GM19240 (cell line): ENCODE data around the gene C17orf75.

Experiments used
- DNase-seq: peaks from one replicate; pipeline ENCODE4 v3.0.0; 2011; ENCODE audit warnings: low spot score; ENCODE audit not compliant: insufficient read length

The C17orf75 gene

DNA sequence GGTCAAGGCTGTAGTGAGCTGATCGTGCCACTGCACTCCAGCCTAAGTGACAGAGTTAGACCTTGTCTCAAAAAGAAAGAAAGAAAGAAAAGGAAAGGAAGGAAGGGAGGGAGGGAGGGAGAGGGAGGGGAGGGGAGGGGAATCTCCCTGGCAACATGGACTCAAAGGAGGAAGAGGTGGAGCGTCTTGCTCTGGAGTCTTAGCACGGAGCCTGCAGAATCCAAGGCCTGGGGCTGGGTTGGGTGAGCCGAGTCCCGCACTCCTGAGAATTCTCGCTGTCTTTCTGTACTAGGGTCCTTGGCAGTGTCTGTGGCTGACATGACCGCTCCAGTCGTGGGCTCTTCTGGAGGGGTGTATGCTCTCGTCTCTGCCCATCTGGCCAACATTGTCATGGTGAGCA is 36.9 kb downstream of the C17orf75 start:
- no peak for DNase-seq

DNA sequence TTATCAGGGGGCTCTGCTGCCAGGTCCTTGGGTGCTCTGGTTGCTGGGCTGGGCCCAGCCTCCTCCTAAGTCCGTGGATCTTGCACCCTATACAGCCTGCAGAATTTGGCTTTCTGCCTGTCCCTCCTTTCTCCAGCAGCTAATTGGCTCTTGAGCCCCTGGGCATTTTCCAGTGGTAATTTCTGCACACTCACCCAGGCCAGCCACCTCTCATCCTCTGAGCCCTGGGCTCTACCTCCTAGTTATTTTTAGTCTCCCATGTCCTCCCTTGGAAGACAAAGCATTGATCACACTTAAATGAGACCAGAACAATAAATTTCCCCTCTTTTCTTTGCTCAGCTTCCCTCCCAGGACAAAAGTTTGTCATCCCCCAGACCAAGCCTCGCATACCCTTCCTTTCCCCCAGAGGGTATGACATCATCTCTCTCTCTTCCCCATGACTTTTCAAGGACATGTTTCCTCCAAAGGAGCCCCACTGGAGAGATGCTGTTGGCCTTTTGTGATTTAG is 38.1 kb downstream of the C17orf75 start:
- DNase-seq = no peak

DNA sequence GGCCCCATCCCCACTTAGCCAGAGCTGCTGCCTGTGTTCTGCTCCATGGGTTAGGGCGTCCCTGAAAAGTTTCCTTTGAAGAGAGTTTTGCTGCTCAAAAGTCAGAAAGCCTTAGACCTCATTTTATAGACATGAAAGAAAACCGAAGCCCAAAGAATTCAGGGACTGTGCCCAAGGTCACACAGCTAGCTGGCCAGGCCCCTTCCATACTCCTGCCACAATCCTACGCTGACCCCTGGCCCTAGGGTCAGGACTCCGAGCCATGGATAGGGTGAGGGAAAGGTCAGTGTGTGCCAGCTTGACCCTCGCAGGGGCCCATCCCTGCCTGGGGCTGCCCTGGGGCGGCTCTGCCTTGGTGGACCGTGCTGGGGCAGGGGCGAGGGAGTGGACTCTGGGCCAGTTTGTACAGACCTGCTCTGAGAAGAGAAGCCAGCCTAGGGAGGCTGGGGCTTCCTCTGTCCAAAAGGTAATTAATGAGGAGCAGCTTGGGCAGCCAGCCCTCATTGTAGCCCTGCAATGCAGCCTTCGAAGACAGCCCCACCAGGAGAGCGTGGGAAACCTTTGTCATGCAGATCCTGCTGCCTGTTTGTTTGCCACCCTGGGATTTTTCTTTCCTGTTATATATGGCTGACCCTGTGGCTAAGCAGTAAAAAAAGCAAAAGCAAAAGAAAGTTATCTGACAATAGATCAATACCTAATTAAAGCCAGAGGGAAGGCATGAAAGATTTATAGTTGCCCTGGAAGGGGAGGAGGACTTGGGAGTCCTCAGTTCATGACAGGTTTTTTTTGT is 38.9 kb downstream of the C17orf75 start:
- no peak for DNase-seq

DNA sequence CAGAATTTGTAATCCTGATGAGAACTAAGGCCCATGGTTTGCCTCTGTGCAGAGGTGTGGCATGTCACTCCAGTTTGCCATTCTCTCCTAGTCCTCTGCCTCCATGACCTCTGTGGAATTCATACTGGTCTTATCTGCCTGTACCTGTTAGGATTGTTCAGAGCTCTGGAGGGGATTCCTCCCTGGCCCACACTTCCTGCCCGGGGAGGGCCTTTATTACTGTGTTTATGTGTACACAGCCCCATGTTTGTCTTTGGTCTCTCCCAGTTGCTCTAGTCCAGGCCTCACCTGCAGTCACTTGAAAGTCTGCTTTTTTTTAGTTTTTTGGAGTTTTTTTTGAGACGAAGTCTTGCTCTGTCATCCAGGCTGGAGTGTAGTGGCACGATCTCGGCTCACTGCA is 39.9 kb downstream of the C17orf75 start:
- no peak for DNase-seq

DNA sequence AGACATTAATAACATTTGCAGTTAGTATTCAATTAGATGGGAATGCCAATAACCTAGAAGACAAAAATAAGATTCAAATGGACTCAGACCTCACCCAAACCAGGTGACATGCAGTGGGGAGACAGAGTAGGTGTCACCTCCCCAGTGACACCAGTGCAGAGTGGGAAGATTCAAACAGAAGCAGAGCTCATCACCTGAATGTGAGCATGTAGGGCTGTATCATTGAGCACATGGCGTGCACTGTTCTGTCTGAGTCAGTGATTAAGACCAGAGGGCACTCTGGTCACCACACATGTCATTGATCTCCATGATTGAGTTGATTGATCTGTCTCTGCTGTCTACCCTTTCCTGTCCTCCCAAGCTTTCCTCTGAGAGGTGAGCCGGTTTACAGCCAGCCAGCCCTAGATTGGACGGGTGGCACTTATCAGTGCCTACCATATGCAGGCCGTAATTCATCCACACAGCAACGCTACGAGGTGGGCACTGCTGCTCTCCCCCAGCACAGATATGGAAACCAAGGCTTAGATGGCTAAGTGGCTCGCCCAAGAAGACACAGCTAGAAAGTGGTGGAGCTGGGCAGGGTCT is 42.3 kb downstream of the C17orf75 start:
- no peak for DNase-seq

DNA sequence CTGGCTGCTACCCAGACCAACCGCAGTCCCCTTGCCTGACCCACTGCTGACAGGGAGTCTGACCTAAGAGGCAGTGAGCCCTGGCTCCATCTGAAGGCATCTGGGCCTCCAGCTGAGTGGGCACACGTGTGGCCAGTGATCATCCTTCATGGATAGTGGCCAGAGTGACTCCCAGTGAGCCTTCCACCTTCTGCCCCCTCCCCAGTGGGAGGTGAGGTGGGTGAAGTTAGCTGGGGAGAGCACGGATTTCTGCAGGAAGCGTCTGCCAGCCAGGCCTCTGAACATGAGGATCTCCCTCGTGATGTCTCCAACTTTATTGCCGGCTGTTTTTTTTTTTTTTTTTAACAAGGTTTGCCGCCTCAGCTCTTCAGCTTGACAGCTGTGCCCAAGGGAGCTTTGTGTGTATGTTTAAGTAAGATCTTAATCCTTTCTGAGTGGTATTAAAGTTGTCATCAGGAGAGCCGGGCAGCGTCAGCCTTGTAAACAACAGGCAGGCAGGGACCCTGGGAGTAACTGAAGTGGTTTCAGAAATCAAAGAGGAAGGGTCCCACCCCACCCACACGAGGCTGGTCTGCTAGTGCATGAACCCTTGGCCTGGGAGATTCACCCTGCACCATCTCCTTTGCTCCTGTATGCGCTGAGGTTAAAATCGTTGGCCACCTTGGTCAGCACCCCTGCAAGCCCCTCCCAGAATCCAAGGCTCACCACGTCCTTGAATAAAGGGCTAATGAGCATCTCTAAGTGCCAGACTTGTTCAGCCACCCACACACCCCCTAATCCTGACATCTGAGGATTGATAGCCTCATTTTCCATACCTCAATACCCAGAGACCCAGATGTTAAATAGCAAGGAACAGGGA is 43.0 kb downstream of the C17orf75 start:
- no peak for DNase-seq

DNA sequence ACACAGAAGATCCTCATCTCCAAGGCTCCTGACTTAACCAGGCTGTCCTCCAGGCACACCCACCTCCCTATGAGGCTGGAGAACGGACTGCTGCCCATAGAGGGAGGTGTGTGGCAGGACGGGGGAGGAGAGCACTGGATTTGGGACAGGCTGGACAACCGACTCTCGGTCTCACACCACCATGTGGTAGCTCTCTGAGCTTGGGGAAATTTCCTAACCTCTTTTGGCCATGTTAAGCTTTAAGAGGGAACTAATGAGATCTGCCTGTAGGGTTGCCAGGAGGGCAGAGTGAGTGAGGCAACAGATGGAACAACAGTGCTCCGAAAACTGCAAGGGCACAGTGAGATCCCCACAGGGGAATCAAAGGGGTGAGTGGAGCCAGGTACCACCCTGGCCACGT is 43.7 kb downstream of the C17orf75 start:
- no peak for DNase-seq

DNA sequence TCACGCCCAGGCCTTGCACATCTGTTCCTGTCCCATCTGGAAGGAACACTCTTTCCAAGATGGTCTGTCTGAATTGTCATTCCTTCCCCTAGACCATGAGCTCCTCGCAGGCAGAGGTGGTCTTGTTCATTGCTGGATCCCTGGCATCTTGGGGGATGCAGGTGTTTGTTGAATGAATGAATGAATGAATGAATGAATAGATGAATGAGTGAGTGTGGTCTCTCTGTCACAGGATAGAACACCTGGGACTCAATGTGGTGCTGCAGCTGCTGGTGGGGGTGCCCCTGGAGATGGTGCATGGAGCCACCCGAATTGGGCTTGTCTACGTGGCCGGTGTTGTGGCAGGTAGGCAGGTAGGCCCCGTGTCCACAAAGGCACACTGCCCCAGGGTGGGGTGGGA is 44.1 kb downstream of the C17orf75 start:
- no peak for DNase-seq

DNA sequence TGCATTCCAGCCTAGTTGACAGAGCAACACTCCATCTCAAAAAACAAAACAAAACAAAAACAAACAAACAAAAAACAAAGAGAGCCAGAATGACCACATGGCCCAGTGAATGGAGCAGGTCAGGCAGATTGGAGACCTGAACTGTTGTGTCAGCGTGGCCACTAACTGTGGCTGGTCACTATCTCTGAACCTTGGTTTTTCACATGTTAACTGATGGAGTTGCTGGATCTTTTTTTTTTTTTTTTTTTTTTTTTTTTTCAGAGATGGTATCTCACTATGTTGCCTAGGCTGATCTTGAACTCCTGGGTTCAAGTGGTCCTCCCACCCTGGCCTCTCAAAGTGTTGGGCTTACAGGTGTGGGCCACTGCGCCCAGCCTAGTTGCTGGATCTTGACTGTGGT is 44.5 kb downstream of the C17orf75 start:
- no peak for DNase-seq

DNA sequence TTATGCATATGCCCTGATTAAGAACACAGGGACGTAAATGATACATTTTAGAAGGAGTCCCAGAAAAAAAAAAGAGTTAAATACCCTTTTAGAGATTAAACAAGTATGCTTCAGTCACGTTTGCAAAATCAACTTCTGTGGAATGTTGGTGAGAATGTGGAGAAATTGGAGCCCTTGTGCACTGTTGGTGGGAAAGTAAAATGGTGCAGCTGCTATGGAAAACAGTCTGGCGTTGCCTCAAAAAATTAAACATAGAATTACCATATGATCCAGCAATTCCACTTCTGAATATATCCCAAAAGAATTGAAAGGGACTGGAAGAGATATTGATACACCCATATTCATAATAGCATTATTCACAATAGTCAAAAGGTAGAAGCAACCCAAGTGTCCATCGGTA is 49.9 kb downstream of the C17orf75 start:
- DNase-seq = no peak

DNA sequence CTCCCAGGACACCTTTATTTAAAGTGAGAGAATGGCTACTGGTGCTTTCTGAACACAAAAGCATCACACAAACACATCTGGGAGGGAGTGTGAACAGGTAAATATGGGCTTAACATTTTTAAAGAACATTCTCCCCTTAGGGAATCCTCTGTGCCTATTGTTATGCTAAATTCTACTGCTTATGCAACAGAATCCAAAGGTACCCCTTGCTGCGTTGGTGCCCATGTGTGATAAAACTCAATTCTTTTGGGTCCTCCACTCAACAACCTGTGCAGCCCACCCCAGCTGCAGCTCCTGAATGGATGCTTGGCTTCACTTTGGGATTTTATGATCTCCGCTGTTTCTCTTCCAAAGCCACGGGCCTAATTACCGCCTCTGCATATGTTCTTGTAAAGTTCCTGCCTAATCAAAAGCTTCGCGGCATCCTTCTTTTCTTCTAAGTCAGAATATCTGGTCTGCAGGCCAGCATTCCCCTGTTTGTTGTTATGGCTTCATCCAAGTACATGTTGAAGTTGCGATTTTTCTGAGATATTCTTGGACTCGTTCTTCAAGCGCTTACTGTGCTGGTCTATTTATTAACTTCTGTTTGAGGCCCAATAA is 52.4 kb downstream of the C17orf75 start:
- no peak for DNase-seq

DNA sequence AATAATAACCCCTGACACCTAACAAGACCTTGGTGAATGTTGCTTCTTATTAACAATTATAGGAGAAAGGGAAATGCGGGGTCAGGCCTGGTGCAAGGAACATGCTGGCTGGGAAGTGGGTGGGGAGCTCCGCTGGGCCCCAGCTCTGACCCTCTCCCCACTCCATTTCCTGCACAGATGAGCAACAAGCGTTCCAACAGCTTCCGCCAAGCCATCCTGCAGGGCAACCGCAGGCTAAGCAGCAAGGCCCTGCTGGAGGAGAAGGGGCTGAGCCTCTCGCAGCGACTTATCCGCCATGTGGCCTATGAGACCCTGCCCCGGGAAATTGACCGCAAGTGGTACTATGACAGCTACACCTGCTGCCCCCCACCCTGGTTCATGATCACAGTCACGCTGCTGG is 53.4 kb downstream of the C17orf75 start:
- no peak for DNase-seq

DNA sequence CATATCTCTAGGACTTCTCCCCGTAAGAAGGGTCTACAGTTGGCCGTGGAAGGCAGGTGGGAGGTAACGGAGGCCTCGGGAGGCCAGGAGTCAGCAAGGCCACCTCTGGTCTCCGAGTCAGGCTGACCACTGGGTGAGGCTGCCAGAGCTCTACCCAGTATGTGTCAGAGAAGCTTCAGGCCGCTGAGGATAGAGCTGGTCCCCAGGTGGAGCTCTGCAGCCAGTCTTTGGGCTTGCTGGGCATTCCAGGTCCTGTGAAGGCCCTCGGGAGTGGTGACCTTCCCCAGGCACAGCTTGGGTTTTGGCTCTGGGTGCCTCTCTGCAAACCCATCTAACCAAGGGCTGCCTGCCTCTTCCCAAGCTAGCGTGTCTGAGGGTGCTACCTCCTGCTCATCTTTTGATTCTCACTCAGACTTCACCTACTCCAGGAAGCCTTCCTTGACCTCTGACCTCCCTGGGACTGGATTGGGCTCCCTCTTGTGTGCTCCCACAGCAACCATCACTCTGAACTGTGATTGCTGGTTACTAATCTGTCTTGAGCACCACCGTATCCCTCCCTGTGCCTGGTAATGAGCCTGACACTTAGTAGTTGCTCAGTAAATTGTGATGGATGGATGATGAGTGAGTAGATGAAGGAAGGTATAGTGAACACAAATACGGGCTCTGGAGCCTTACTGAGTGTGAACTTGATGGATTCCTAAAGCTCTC is 54.0 kb downstream of the C17orf75 start:
- DNase-seq = no peak

DNA sequence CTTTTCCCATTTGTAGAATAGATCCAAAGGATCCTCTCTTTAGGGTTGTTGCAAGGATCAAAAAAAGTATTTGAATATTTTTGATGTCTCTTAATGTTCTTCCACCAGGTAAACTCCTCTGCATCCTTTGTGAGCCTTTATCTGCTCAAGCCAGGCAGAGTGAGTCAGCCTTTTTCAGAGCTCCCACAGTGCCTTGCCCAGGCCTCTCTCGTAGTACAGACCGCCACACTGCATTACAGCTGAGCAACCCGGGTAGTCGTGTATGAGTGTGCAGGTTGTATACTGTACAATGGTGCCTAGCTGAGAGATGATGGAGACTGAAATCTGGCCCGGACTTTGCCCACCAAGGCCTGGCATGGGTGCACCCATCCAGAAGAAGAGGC is 55.5 kb downstream of the C17orf75 start:
- DNase-seq = no peak

DNA sequence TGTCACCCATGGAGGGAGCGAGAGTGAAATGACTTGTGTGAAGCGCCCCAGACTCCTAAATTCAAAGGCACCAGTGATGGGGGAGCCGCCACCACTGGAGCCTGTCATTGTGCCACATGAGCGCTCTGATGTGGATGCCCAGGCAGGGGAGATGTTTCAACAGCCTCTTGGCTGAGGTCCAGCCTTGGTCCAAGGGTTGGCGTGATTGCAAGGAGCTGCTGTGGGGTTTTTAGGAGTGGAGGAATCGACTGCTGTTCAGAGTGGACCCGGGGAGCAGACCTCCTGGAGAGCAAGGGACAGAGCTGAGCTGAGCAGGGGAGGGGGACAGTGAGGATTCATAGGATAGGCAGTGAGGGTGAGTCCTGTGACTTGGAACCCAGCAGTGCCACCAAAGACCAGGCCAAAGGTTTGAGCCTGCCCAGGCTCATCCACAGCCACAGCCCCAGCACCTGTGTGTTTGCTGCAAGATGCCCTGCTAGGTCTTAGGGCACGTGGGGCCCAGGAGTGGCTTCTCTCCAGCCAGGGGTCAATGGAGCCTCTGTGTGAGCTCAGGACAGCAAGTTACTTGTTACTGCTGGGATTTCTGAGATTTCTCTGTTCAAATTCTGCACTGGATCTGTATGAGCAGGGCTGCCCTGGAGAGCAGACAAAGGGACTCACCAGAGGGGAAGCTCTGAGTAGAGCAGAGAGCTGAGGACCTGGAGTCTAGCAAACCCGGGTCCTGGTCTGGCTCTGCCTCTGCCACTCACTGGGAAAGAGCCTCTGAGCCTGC is 56.0 kb downstream of the C17orf75 start:
- no peak for DNase-seq

DNA sequence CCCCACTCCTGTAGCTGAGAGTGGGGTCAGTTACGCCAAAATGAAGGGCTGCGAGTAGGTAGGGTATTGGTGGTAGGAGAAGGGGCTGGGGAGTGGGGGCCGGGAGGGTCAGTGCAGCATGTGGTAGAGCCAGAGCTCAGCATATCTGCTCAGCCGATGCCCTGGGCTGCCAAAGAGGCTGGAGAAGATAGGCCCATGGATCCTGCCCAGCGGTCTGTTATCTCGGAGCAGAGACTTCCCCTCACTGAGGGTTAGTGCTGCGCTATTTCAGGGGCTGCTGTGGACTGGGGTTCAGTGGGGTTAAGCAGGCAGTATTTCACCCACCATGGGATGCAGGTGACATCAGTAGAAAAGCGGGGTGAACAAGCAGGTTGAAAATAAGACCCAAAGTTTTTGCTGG is 56.7 kb downstream of the C17orf75 start:
- DNase-seq = no peak

DNA sequence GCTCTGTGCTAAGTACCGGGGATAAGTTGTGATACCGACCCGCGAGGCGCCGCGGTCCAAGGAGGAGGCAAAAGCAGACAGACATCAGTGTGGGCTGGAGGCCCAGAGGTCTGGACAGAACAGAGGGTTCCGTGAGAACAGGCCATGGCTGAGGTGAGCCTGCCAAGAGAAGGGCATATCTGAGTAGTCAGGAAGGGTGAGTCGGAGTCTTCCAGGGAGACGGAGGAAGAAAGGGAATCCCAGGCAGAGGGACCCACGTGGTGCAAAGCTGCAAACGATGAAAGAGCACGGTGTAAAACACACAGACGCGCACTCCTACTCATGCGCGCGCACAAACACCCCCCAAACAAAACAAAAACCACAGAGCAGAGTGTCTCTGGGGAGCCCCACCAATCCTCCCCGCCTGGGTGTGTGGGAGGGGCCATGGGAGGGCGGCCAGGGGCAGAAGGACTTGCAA is 58.2 kb downstream of the C17orf75 start:
- no peak for DNase-seq

DNA sequence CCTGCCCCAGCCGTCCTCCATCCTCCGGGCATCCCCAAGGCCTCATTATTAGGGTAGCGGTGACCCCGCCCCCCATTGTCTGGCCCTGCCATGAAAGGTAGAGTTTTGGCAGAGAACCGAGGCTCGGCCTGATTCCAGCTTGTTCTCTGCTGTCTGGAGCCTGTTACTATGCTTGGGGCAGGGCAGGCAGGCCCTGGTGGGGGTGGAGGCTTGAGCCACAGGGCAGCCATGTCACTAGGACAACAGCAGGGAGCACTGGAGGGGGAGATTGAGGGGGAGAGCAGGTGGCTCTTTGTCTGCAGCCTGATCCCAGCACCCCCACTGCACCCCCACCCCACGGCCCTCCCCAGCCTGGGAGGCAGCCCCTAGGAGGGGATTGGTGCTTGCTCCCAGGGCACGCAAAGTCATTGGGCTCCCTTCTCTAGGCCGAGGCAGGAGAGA is 60.9 kb downstream of the C17orf75 start:
- DNase-seq = no peak

DNA sequence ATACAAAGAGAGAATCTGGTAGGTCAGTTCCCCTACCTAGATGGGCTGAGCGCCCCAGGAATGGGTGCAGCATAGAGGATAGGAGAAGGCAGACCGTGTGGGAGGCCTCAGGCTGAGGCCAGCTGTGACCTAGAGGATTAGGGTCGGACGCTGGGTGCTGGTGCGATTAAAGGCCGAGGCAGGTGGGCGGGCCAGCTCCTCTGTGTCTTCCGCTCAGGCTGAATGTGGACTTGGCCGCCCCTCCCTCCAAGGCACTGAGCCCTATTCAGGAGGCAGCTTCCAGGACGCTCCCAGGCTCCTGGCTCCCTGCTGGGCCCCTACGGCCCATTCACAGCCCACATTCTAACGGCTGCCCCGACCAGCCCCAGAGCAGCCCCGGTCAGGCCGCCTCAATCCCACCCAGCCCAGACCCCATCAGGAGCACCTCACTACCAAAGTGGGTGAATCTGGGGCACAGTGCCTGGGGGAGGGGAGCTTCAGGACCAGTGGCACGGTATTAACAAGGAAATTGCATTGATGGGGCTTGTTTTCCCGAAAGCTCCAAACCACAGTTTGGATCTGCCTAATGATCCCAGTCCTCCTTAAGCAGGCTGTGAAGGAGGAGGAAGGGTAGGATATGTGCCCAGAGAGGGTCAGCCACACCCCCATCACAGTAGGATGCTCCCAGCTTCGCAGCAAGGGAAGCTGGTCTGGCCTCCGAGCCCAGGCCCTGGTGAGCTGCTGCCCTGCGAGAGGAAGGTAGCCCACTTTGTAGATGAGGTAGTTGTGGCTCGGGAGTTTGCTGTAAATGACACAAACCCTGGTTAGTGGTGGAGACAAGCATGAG is 61.9 kb downstream of the C17orf75 start:
- no peak for DNase-seq
